ENCODE data around the gene UBE2G2.
"Not testable (repeated sequence)": the region's sequence is repeated elsewhere in the genome, so short reads cannot be mapped to it uniquely, and the experiment has no call there.

The UBE2G2 gene

GRCh38 chr21:44835647-44835973, 34.0 kb upstream of the UBE2G2 start:
- DNase-seq: no peak

- DNase-seq: no peak
Observed at GRCh38 chr21:44834951-44835646, 33.5 kb upstream of the UBE2G2 start.

- DNase-seq: no peak
Observed at GRCh38 chr21:44834231-44834950, 32.8 kb upstream of the UBE2G2 start.

GRCh38 chr21:44833663-44834062, 32.0 kb upstream of the UBE2G2 start:
- no peak for DNase-seq

- not testable (repeated sequence) for DNase-seq
Observed at GRCh38 chr21:44832516-44833255, 31.1 kb upstream of the UBE2G2 start.

GRCh38 chr21:44831227-44831860, 29.7 kb upstream of the UBE2G2 start:
- no peak for DNase-seq

- DNase-seq: no peak
Observed at GRCh38 chr21:44829507-44830092, 28.0 kb upstream of the UBE2G2 start.

- no peak for DNase-seq
Observed at GRCh38 chr21:44828362-44829056, 26.9 kb upstream of the UBE2G2 start.

- no peak for DNase-seq
Observed at GRCh38 chr21:44823179-44823660, 21.6 kb upstream of the UBE2G2 start.

- DNase-seq: no peak
Observed at GRCh38 chr21:44822484-44823178, 21.0 kb upstream of the UBE2G2 start.

GRCh38 chr21:44820851-44821250, 19.2 kb upstream of the UBE2G2 start:
- DNase-seq: no peak

- no peak for DNase-seq
Observed at GRCh38 chr21:44819283-44820243, 17.9 kb upstream of the UBE2G2 start.

- no peak for DNase-seq
Observed at GRCh38 chr21:44818640-44819011, 17.0 kb upstream of the UBE2G2 start.

- DNase-seq: peak; percentile 91
Observed at GRCh38 chr21:44817914-44818639, 16.5 kb upstream of the UBE2G2 start, which contains the start of gene SUMO3. Gene SUMO3 (minus strand): TSS chr21:44818062. CDS start chr21:44817968, 94 bp downstream.

- DNase-seq: peak; percentile 91
Observed at GRCh38 chr21:44817506-44817880, 15.9 kb upstream of the UBE2G2 start.

- no peak for DNase-seq
Observed at GRCh38 chr21:44816761-44817505, 15.3 kb upstream of the UBE2G2 start.

GRCh38 chr21:44815852-44816628, 14.4 kb upstream of the UBE2G2 start:
- no peak for DNase-seq

- DNase-seq: no peak
Observed at GRCh38 chr21:44815225-44815624, 13.6 kb upstream of the UBE2G2 start.
